Neural progenitor cell (in vitro differentiated cells): ENCODE measurements around the gene CYP2F1.

Experiments
- EZH2phosphoT487 ChIP-seq: fragments of 200-600 bp; sonication (generic); IDR thresholded peaks from 2 replicates; pipeline ENCODE4 v1.6.1; 2017; ENCODE audit warnings: antibody characterized with exemption
- TF ChIP-seq, protein P1 (sequence below): fragments of 200-600 bp; sonication (generic); IDR thresholded peaks from 2 replicates; pipeline ENCODE4 v1.5.1; 2017; ENCODE audit warnings: antibody characterized with exemption, mild to moderate bottlenecking

DNA sequence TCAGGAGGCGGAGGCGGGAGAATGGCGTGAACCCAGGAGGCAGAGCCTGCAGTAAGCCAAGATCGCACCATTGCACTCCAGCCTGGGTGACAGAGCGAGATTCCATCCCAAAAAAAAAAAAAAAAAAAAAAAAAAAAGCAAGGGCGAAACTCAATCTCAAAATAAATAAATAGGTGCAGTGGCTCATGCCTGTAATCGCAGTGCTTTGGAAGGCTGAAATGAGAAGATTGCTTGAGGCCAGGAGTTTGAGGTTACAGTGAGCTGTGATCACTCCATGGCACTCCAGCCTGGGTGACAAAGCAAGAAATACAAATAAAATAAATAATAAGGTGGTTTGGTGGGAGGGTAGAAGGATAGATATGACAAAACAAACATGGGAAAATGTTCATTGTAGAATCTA, 39.8 kb downstream of the CYP2F1 start:
- TF ChIP-seq, protein P1, sequence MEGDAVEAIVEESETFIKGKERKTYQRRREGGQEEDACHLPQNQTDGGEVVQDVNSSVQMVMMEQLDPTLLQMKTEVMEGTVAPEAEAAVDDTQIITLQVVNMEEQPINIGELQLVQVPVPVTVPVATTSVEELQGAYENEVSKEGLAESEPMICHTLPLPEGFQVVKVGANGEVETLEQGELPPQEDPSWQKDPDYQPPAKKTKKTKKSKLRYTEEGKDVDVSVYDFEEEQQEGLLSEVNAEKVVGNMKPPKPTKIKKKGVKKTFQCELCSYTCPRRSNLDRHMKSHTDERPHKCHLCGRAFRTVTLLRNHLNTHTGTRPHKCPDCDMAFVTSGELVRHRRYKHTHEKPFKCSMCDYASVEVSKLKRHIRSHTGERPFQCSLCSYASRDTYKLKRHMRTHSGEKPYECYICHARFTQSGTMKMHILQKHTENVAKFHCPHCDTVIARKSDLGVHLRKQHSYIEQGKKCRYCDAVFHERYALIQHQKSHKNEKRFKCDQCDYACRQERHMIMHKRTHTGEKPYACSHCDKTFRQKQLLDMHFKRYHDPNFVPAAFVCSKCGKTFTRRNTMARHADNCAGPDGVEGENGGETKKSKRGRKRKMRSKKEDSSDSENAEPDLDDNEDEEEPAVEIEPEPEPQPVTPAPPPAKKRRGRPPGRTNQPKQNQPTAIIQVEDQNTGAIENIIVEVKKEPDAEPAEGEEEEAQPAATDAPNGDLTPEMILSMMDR: no peak
- TF ChIP-seq EZH2phosphoT487: no peak
